HG02943 (cell line): Measurements from ENCODE around the gene SLBP.

Source experiments
- ATAC-seq: cut with Tn5 transposase; IDR thresholded peaks from one replicate; pipeline ENCODE4 v1.9.1; 2021; ENCODE audit warnings: mild to moderate bottlenecking, low read depth, moderate library complexity; ENCODE audit not compliant: unreplicated experiment

Gene SLBP

GRCh38 chr4:1712216-1713002 lies at the start of gene SLBP:
TSS of gene SLBP (minus strand) at chr4:1712319. CDS start at chr4:1712188, 131 bp downstream.
- ATAC-seq, result peak; percentile 72

GRCh38 chr4:1761130-1761689 lies 49.1 kb upstream of the SLBP start:
- no peak for ATAC-seq

- ATAC-seq, result no peak
These were observed 48.5 kb upstream of the SLBP start for GRCh38 chr4:1760521-1761071.

GRCh38 chr4:1759818-1760223 lies 47.7 kb upstream of the SLBP start:
- no peak for ATAC-seq

GRCh38 chr4:1759170-1759817 lies 47.2 kb upstream of the SLBP start:
- no peak for ATAC-seq

GRCh38 chr4:1758306-1759121 lies 46.4 kb upstream of the SLBP start:
- ATAC-seq, result no peak

- ATAC-seq, result no peak
These were observed 45.7 kb upstream of the SLBP start for GRCh38 chr4:1757836-1758235.

GRCh38 chr4:1756893-1757779 lies 45.0 kb upstream of the SLBP start:
- ATAC-seq, result no peak

- no peak for ATAC-seq
These were observed 44.0 kb upstream of the SLBP start for GRCh38 chr4:1756079-1756478.

- no peak for ATAC-seq
These were observed 43.2 kb upstream of the SLBP start for GRCh38 chr4:1755297-1755696.

GRCh38 chr4:1754336-1754735 lies 42.2 kb upstream of the SLBP start:
- no peak for ATAC-seq

- no peak for ATAC-seq
These were observed 41.7 kb upstream of the SLBP start for GRCh38 chr4:1753697-1754311.

GRCh38 chr4:1753294-1753696 lies 41.2 kb upstream of the SLBP start:
- no peak for ATAC-seq

GRCh38 chr4:1752284-1753041 lies 40.3 kb upstream of the SLBP start:
- no peak for ATAC-seq

- ATAC-seq, result no peak
These were observed 39.8 kb upstream of the SLBP start for GRCh38 chr4:1751919-1752283.

GRCh38 chr4:1751155-1751918 lies 39.2 kb upstream of the SLBP start:
- ATAC-seq, result no peak

GRCh38 chr4:1750381-1751154 lies 38.4 kb upstream of the SLBP start:
- no peak for ATAC-seq
